HEK293 (cell line): ENCODE results near the gene PROB1.

Experiments used
- CTCF ChIP-seq: fragments of 450-650 bp; formaldehyde crosslinking; IDR thresholded peaks from 2 replicates; pipeline ENCODE4 v1.5.1; 2016; ENCODE audit warnings: missing biosample characterization, missing genetic modification characterization
- REPIN1 ChIP-seq: fragments of 450-650 bp; formaldehyde crosslinking; IDR thresholded peaks from 2 replicates; pipeline ENCODE4 v1.5.1; 2017; ENCODE audit warnings: missing biosample characterization, missing genetic modification characterization, low read depth
- ZNF184 ChIP-seq: fragments of 450-650 bp; IDR thresholded peaks from 2 replicates; pipeline ENCODE4 v1.5.1; 2018; ENCODE audit warnings: missing biosample characterization, mild to moderate bottlenecking, missing genetic modification characterization

- TF ChIP-seq REPIN1 (no peak), ZNF184 (tag by site-specific recombination) (no peak), CTCF (tag by site-specific recombination) (no peak)
Measured at GRCh38 chr5:139415221-139415861, 20.4 kb upstream of the PROB1 start.
